HG03442 (cell line): Measurements from ENCODE around the gene SLC66A2.
"Not testable (repeated sequence)": the region's sequence is repeated elsewhere in the genome, so short reads cannot be mapped to it uniquely, and the experiment has no call there.

Source experiments
- ATAC-seq: cut with Tn5 transposase; IDR thresholded peaks from one replicate; pipeline ENCODE4 v1.9.1; 2021; ENCODE audit warnings: mild to moderate bottlenecking, moderate library complexity; ENCODE audit not compliant: unreplicated experiment

Gene SLC66A2

GRCh38 chr18:79883461-79884293 lies 67.8 kb downstream of the SLC66A2 start:
- ATAC-seq = no peak

GRCh38 chr18:79882522-79883241 lies 68.8 kb downstream of the SLC66A2 start:
- ATAC-seq = no peak

GRCh38 chr18:79881695-79882094 lies 69.8 kb downstream of the SLC66A2 start:
- no peak for ATAC-seq

GRCh38 chr18:79879566-79879965 lies 71.9 kb downstream of the SLC66A2 start:
- no peak for ATAC-seq

- ATAC-seq = no peak
Measured at GRCh38 chr18:79878741-79879378, 72.6 kb downstream of the SLC66A2 start.

GRCh38 chr18:79878246-79878645 lies 73.2 kb downstream of the SLC66A2 start:
- not testable (repeated sequence) for ATAC-seq

GRCh38 chr18:79877163-79878091 lies 74.0 kb downstream of the SLC66A2 start:
- ATAC-seq = no peak

- ATAC-seq = no peak
Measured at GRCh38 chr18:79876497-79876896, 75.0 kb downstream of the SLC66A2 start.

GRCh38 chr18:79875931-79876461 lies 75.5 kb downstream of the SLC66A2 start:
- ATAC-seq = no peak

GRCh38 chr18:79875531-79875919 lies 75.9 kb downstream of the SLC66A2 start:
- no peak for ATAC-seq

- ATAC-seq = no peak
Measured at GRCh38 chr18:79874553-79875530, 76.6 kb downstream of the SLC66A2 start.

- no peak for ATAC-seq
Measured at GRCh38 chr18:79873449-79874110, 77.9 kb downstream of the SLC66A2 start.

GRCh38 chr18:79872527-79873444 lies 78.7 kb downstream of the SLC66A2 start:
- ATAC-seq = no peak

GRCh38 chr18:79871481-79872091 lies 79.9 kb downstream of the SLC66A2 start:
- no peak for ATAC-seq

GRCh38 chr18:79871026-79871390 lies 80.4 kb downstream of the SLC66A2 start:
- no peak for ATAC-seq

- no peak for ATAC-seq
Measured at GRCh38 chr18:79870301-79871025, 81.0 kb downstream of the SLC66A2 start.
